Suprapubic skin (tissue), 4 donors: Measurements from ENCODE around the gene MTIF3. TPM values are rescaled to one million over a fixed set of nuclear protein-coding genes. Genes with fewer than 3 reads are reported as not detected.
A peak's percentile ranks its signal among the peaks of the same experiment; 100 is the strongest.

ENCODE experiments used
- DNase-seq, 2 donors: peaks; one replicate each; pipeline ENCODE4 v3.0.0-alpha.2; 2019; ENCODE audit warnings: low spot score in 2 of 2
- H3K27ac ChIP-seq: fragments of 200-600 bp; sonication (generic); one replicate; pipeline ENCODE4 v1.5.1; 2019
- H3K27me3 ChIP-seq: fragments of 200-600 bp; sonication (generic); one replicate; pipeline ENCODE4 v1.5.1; 2019
- H3K36me3 ChIP-seq: fragments of 200-600 bp; sonication (generic); one replicate; pipeline ENCODE4 v1.5.1; 2019
- H3K4me1 ChIP-seq: fragments of 200-600 bp; sonication (generic); one replicate; pipeline ENCODE4 v1.5.1; 2019
- H3K4me3 ChIP-seq: fragments of 200-600 bp; sonication (generic); one replicate; pipeline ENCODE4 v1.5.1; 2019; ENCODE audit warnings: mild to moderate bottlenecking
- H3K9me3 ChIP-seq: fragments of 200-600 bp; sonication (generic); one replicate; pipeline ENCODE4 v1.5.1; 2019
- CTCF ChIP-seq, 2 donors: fragments of 200-600 bp in 1 of 2; fragments of 450-650 bp in 1 of 2; sonication (generic) in 1 of 2; IDR thresholded peaks; one replicate each; pipeline ENCODE4 v1.5.1; 2016 to 2019; ENCODE audit warnings: antibody characterized with exemption in 2 of 2, mild to moderate bottlenecking in 1 of 2, moderate library complexity in 1 of 2
- EP300 ChIP-seq: sonication (generic); formaldehyde crosslinking; IDR thresholded peaks from one replicate; pipeline ENCODE4 v1.6.1; 2017; ENCODE audit warnings: antibody characterized with exemption
- POLR2A ChIP-seq, 2 donors: fragments of 450-650 bp; IDR thresholded peaks; one replicate each; pipeline ENCODE4 v1.6.1; 2017; ENCODE audit warnings: antibody characterized with exemption in 2 of 2, mild to moderate bottlenecking in 2 of 2, moderate library complexity in 2 of 2
- POLR2AphosphoS5 ChIP-seq, 3 donors: sonication (generic); formaldehyde crosslinking; IDR thresholded peaks; one replicate each; pipeline ENCODE4 v1.6.1; 2017; ENCODE audit warnings: antibody characterized with exemption in 3 of 3
- WGBS: methylation state at CpG from one replicate; pipeline ENCODE4 v1.1.5; 2018; 5-methylcytosine and 5-hydroxymethylcytosine counted together
- total RNA-seq, 4 donors: library from RNA; depleted of rRNA; stranded (reverse); fragments of >200 nt; gene quantifications; one replicate each; pipeline ENCODE4 v1.1.0, GENCODE V29; 2016

The MTIF3 gene
- total RNA-seq, 4 donors from 2014 or later: 42.1 to 66.9 (median 48.0) TPM

DNA sequence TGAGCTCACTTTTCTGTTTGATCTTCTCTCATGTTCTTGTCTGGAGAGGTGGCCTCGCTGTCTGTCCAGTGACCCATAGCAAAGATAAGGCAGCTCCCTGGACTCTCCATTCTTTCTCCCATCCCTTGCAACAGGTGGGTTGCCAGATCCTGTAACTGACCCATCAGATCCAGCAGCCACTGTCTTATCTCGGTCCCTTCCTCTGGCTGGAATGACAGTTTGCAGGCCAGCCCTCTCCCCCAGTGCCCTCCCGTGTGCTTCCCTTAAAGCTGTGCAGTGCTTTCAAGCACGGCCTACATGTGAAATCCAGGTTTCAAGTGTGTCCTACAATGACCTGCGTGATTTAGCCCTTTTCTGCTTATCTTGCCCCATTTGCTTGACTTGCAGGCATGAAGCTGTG lies 22.2 kb downstream of the MTIF3 start:
- peaks cover 45% of the 10 kb centered on the region for H3K4me1 ChIP-seq

GRCh38 chr13:27427641-27428040 lies 22.7 kb downstream of the MTIF3 start:
- Histone ChIP-seq H3K4me1 (peaks cover 45% of the 10 kb centered on the region), H3K27me3 (no peaks in the 10 kb centered on the region), H3K27ac (peak overlapping the region; percentile 95), H3K4me3 (peak overlapping the region; percentile 60), H3K36me3 (peaks cover 43% of the 10 kb centered on the region), H3K9me3 (no peaks in the 10 kb centered on the region)
- 53% methylated on average over 2 of the region's 2 CpGs for WGBS
- TF ChIP-seq POLR2A (IDR thresholded peaks at IDR 0.05): no peak
- no peak for TF ChIP-seq POLR2AphosphoS5 (IDR thresholded peaks at IDR 0.05)
- TF ChIP-seq CTCF (IDR thresholded peaks at IDR 0.05): no peak
- TF ChIP-seq EP300: no peak
- no peak for DNase-seq

More for the DNA sequence above, 22.2 kb downstream of the MTIF3 start:
- no peak for TF ChIP-seq POLR2A (IDR thresholded peaks at IDR 0.05)
- TF ChIP-seq CTCF (IDR thresholded peaks at IDR 0.05): no peak
- no peak for TF ChIP-seq EP300
- TF ChIP-seq POLR2AphosphoS5 (IDR thresholded peaks at IDR 0.05): no peak
- Histone ChIP-seq H3K27me3 (no peaks in the 10 kb centered on the region), H3K27ac (peak overlapping the region; percentile 95), H3K36me3 (peaks cover 48% of the 10 kb centered on the region), H3K4me3 (no peak overlapping the region), H3K9me3 (no peaks in the 10 kb centered on the region)
- 96% methylated on average over 5 of the region's 5 CpGs for WGBS
- DNase-seq: no peak

DNA sequence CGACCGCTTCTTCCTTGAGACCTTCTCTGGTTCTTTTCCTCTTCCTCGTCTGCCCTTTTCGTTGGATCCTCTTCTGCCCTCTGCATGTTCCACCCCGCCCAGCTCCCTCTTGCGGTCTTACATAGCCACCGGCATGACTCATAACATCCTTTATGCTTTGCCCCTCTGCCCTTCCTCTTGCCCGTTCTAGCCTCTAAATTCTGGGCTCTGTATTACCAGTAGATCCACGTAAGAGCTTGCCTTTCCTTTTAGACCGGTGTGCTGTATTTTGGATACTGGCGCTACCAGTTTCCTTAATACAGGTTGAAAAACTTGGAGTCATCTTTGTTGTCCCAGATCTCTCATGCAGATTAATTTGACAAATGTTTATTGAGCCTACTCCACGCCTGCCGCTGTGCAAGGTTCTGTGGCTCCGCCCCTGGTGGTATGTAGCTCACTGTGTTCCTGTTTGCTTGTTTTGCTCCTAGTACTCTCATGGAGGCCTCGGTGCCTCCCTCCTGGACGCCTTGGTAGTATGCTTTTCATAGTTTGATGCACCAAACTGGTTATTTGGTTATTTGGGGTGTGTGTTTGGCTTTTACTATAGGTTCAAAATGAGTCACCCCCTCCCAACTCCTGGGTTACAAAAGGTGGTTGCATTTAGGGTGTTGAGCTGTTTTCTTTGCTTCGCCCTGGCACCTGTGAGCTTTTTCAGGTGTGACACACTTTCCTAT lies 24.3 kb downstream of the MTIF3 start:
- peak overlapping the region; percentile 60 for H3K4me3 ChIP-seq
- peaks cover 45% of the 10 kb centered on the region for H3K4me1 ChIP-seq
- no peak for TF ChIP-seq POLR2A (IDR thresholded peaks at IDR 0.05)
- TF ChIP-seq CTCF (IDR thresholded peaks at IDR 0.05): peak in 1 of 2 donors; percentile 38
- TF ChIP-seq EP300: no peak
- peak in 1 of 3 donors; percentile 50 for TF ChIP-seq POLR2AphosphoS5 (IDR thresholded peaks at IDR 0.05)
- peaks cover 28% of the 10 kb centered on the region for H3K36me3 ChIP-seq
- peak overlapping the region; percentile 95 for H3K27ac ChIP-seq
- WGBS: 21% methylated on average over 17 of the region's 17 CpGs
- H3K9me3 ChIP-seq: no peaks in the 10 kb centered on the region
- H3K27me3 ChIP-seq: no peaks in the 10 kb centered on the region
- peak; percentile 86 to 88 for DNase-seq

GRCh38 chr13:27425158-27425917 lies 25.0 kb downstream of the MTIF3 start:
- Histone ChIP-seq H3K4me1 (peaks cover 45% of the 10 kb centered on the region), H3K27ac (peak overlapping the region; percentile 95), H3K27me3 (no peaks in the 10 kb centered on the region), H3K4me3 (peak overlapping the region; percentile 60), H3K36me3 (peaks cover 21% of the 10 kb centered on the region), H3K9me3 (no peaks in the 10 kb centered on the region)
- TF ChIP-seq EP300 (no peak), CTCF (IDR thresholded peaks at IDR 0.05) (no peak), POLR2A (IDR thresholded peaks at IDR 0.05) (no peak), POLR2AphosphoS5 (IDR thresholded peaks at IDR 0.05) (no peak)
- WGBS: 33% methylated on average over 13 of the region's 13 CpGs
- no peak for DNase-seq
